Hepatocyte (in vitro differentiated cells): ENCODE measurements around the gene CTNNA2. TPM values are rescaled to one million over a fixed set of nuclear protein-coding genes. Genes with fewer than 3 reads are reported as not detected.

ENCODE experiments used
- DNase-seq: peaks from one replicate; pipeline ENCODE4 v3.0.0-alpha.2; 2016; ENCODE audit warnings: low spot score
- H2AFZ ChIP-seq: fragments of 200-600 bp; sonication (generic); 2 replicates; pipeline ENCODE4 v1.6.0; 2016; ENCODE audit warnings: antibody characterized with exemption, mild to moderate bottlenecking
- H3K27ac ChIP-seq: fragments of 200-600 bp; sonication (generic); 2 replicates; pipeline ENCODE4 v1.5.1; 2016; ENCODE audit warnings: mild to moderate bottlenecking
- H3K27me3 ChIP-seq: fragments of 200-600 bp; sonication (generic); 2 replicates; pipeline ENCODE4 v1.6.1; 2016
- H3K36me3 ChIP-seq: fragments of 200-600 bp; sonication (generic); replicated peaks from 2 replicates; pipeline ENCODE4 v1.5.1; 2016; ENCODE audit warnings: low read depth; ENCODE audit not compliant: insufficient read depth
- H3K4me1 ChIP-seq: fragments of 200-600 bp; sonication (generic); 2 replicates; pipeline ENCODE4 v1.5.1; 2016; ENCODE audit warnings: mild to moderate bottlenecking, moderate library complexity; ENCODE audit not compliant: insufficient read depth
- H3K4me2 ChIP-seq: fragments of 200-600 bp; sonication (generic); 2 replicates; pipeline ENCODE4 v1.6.0; 2016
- H3K4me3 ChIP-seq: fragments of 200-600 bp; sonication (generic); 2 replicates; pipeline ENCODE4 v1.5.1; 2016; ENCODE audit warnings: mild to moderate bottlenecking
- H3K79me2 ChIP-seq: fragments of 200-600 bp; sonication (generic); 2 replicates; pipeline ENCODE4 v1.6.0; 2017; ENCODE audit warnings: mild to moderate bottlenecking
- H3K9me2 ChIP-seq: fragments of 200-600 bp; sonication (generic); replicated peaks from 2 replicates; pipeline ENCODE4 v1.6.0; 2017; ENCODE audit warnings: mild to moderate bottlenecking; ENCODE audit not compliant: insufficient read depth
- H3K9me3 ChIP-seq: fragments of 200-600 bp; sonication (generic); 2 replicates; pipeline ENCODE4 v1.5.1; 2016; ENCODE audit warnings: low read depth, mild to moderate bottlenecking
- H4K20me1 ChIP-seq: fragments of 200-600 bp; sonication (generic); 2 replicates; pipeline ENCODE4 v1.6.0; 2016; ENCODE audit warnings: mild to moderate bottlenecking; ENCODE audit not compliant: insufficient read depth, poor library complexity, severe bottlenecking
- EZH2 ChIP-seq: fragments of 200-600 bp; sonication (generic); IDR thresholded peaks from 2 replicates; pipeline ENCODE4 v1.6.1; 2016; ENCODE audit warnings: antibody characterized with exemption, mild to moderate bottlenecking, borderline replicate concordance
- EZH2phosphoT487 ChIP-seq: fragments of 200-600 bp; sonication (generic); IDR thresholded peaks from one replicate; pipeline ENCODE4 v1.6.1; 2018; ENCODE audit warnings: antibody characterized with exemption, mild to moderate bottlenecking, low read depth, moderate library complexity; ENCODE audit not compliant: unreplicated experiment, severe bottlenecking
- whole genome bisulfite sequencing: methylation state at CpG from one replicate; pipeline ENCODE4 v1.1.6; 2016; ENCODE audit warnings: low lambda C conversion rate; ENCODE audit errors: missing lambda C conversion rate; 5-methylcytosine and 5-hydroxymethylcytosine counted together
- polyA plus RNA-seq: library from polyadenylated mRNA; unstranded; fragments of >200 nt; fragmentation: Nextera tagmentation; extraction: Ambion mirVana; gene quantifications from 2 replicates; pipeline ENCODE4 v1.2.1, GENCODE V29; 2016
- total RNA-seq: library from RNA; depleted of rRNA; stranded (reverse); fragments of >200 nt; gene quantifications from 2 replicates; pipeline ENCODE4 v1.2.3, GENCODE V29; 2014
- TF ChIP-seq, protein P1 (sequence below): fragments of 200-600 bp; sonication (generic); IDR thresholded peaks from 2 replicates; pipeline ENCODE4 v1.5.1; 2016; ENCODE audit warnings: antibody characterized with exemption, mild to moderate bottlenecking; ENCODE audit not compliant: poor library complexity

Gene CTNNA2
- total and polyA plus RNA-seq, 2 experiments from 2014 or later: 0.79 to 4.4 TPM

DNA sequence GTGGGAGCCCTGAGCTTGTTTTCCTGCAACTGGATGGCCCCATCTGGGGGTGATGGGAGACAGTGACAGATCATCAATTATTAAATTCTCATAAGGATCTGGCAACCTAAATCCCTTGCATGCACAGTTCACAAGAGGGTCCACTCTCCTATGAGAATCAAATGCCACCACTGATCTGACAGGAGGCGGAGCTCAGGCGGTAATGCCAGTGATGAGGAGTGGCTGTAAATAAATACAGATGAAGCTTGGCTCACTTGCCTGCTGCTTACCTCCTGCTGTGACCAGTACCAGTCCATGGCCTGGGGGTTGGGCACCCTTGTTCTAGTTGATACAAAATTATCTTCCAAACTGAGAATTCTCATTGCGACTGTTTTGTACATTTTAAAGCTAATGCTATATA, 258.6 kb downstream of the CTNNA2 start:
- H3K27me3 ChIP-seq: no peaks in the 10 kb centered on the region
- H4K20me1 ChIP-seq: no peaks in the 10 kb centered on the region
- no peaks in the 10 kb centered on the region for H3K4me1 ChIP-seq
- no peaks in the 10 kb centered on the region for H3K79me2 ChIP-seq
- no peak for DNase-seq
- H3K27ac ChIP-seq: no peak overlapping the region
- H3K4me2 ChIP-seq: no peak overlapping the region
- TF ChIP-seq EZH2phosphoT487: no peak
- TF ChIP-seq, protein P1, sequence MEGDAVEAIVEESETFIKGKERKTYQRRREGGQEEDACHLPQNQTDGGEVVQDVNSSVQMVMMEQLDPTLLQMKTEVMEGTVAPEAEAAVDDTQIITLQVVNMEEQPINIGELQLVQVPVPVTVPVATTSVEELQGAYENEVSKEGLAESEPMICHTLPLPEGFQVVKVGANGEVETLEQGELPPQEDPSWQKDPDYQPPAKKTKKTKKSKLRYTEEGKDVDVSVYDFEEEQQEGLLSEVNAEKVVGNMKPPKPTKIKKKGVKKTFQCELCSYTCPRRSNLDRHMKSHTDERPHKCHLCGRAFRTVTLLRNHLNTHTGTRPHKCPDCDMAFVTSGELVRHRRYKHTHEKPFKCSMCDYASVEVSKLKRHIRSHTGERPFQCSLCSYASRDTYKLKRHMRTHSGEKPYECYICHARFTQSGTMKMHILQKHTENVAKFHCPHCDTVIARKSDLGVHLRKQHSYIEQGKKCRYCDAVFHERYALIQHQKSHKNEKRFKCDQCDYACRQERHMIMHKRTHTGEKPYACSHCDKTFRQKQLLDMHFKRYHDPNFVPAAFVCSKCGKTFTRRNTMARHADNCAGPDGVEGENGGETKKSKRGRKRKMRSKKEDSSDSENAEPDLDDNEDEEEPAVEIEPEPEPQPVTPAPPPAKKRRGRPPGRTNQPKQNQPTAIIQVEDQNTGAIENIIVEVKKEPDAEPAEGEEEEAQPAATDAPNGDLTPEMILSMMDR: no peak
- no peak for TF ChIP-seq EZH2
- no peak overlapping the region for H3K4me3 ChIP-seq
- no peaks in the 10 kb centered on the region for H3K9me2 ChIP-seq
- no peak overlapping the region for H2AFZ ChIP-seq
- no peaks in the 10 kb centered on the region for H3K9me3 ChIP-seq
- H3K36me3 ChIP-seq: no peaks in the 10 kb centered on the region
- 89% methylated on average over 3 of the region's 3 CpGs for WGBS

DNA sequence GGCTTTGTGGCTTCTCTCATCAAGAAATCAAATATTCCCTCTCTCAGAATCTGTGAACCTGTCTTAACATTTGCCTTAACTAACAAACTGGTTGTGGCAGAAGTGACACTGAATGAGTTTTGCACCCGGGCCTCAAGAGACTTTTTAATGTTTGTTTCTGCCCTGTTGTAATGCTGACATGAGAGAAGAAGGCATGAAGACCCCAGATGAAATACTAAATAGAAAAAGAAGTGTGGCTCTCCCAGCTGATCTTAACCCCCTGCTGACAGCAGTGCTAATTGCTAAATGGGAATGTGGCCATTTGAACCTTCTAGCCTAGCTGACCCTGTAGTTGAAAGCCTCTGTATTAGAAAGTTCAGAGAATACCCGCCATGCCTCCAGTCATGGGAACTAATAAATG, 261.2 kb downstream of the CTNNA2 start:
- Histone ChIP-seq H3K4me2 (no peak overlapping the region), H3K27me3 (no peaks in the 10 kb centered on the region), H3K4me3 (no peak overlapping the region), H3K9me2 (no peaks in the 10 kb centered on the region), H3K27ac (no peak overlapping the region), H3K79me2 (no peaks in the 10 kb centered on the region), H4K20me1 (no peaks in the 10 kb centered on the region), H3K4me1 (no peaks in the 10 kb centered on the region), H3K9me3 (no peaks in the 10 kb centered on the region), H3K36me3 (no peaks in the 10 kb centered on the region), H2AFZ (no peak overlapping the region)
- 69% methylated on average over 2 of the region's 2 CpGs for WGBS
- no peak for TF ChIP-seq EZH2phosphoT487
- TF ChIP-seq, protein P1: no peak
- TF ChIP-seq EZH2: no peak
- no peak for DNase-seq

DNA sequence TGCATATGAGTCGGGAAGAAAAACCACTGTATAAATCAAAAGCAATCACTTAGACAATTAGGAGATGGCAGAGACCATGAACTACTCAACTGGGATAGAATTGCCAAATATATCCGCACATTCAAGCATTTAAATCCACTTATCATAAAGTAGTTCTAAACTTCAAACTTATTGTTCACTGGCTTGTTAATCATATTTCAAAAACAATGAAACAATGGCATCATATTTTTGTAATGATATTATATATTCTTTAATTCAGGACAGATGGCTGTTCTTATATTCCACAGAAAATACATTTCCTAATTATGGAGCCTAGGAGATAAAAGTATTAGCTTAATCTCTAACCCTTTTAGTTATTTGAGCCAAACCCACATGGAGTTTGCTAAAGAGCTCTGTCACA, 263.6 kb downstream of the CTNNA2 start:
- TF ChIP-seq EZH2phosphoT487 (no peak), EZH2 (no peak)
- TF ChIP-seq, protein P1: no peak
- 91% methylated on average over 2 of the region's 2 CpGs for WGBS

DNA sequence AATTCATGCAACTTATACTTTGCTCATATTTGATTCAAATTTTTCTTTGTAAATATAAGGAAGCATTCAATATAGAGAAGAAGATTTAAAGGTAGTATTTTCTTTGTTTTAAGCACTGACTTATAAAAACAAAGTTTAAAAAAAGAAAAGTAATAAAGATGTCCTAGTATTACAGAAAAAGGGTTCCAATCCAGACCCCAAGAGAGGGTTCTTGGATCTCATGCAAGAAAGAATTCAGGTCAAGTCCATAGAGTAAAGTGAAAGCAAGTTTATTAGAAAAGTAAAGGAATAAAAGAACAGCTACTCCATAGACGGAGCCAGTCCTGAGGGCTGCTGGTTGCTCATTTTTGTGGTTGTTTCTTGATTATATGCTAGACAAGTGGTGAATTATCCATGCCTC, 267.9 kb downstream of the CTNNA2 start:
- Histone ChIP-seq H3K79me2 (no peaks in the 10 kb centered on the region), H2AFZ (no peak overlapping the region), H3K4me3 (no peak overlapping the region), H3K27ac (no peak overlapping the region), H3K27me3 (no peaks in the 10 kb centered on the region), H3K4me2 (no peak overlapping the region), H3K9me2 (no peaks in the 10 kb centered on the region), H3K9me3 (no peaks in the 10 kb centered on the region), H3K4me1 (no peaks in the 10 kb centered on the region), H3K36me3 (no peaks in the 10 kb centered on the region), H4K20me1 (no peaks in the 10 kb centered on the region)
- WGBS: 90% methylated on average over 1 of the region's 1 CpG
- TF ChIP-seq, protein P1: no peak
- TF ChIP-seq EZH2: no peak
- TF ChIP-seq EZH2phosphoT487: no peak
- no peak for DNase-seq

More for the DNA sequence above, 263.6 kb downstream of the CTNNA2 start:
- no peak overlapping the region for H2AFZ ChIP-seq
- no peaks in the 10 kb centered on the region for H3K9me3 ChIP-seq
- H3K27me3 ChIP-seq: no peaks in the 10 kb centered on the region
- no peaks in the 10 kb centered on the region for H3K79me2 ChIP-seq
- no peaks in the 10 kb centered on the region for H3K36me3 ChIP-seq
- H4K20me1 ChIP-seq: no peaks in the 10 kb centered on the region
- H3K4me2 ChIP-seq: no peak overlapping the region
- H3K27ac ChIP-seq: no peak overlapping the region
- no peaks in the 10 kb centered on the region for H3K4me1 ChIP-seq
- no peaks in the 10 kb centered on the region for H3K9me2 ChIP-seq
- no peak for DNase-seq
- H3K4me3 ChIP-seq: no peak overlapping the region
